Measurements from ENCODE around the gene PLEKHN1. TPM values are rescaled to one million over a fixed set of nuclear protein-coding genes. Genes with fewer than 3 reads are reported as not detected.

The PLEKHN1 gene
- total RNA-seq, result 1.4 and 2.0 TPM in 2 replicates

GRCh38 chr1:966135-966703, at the start of gene PLEKHN1:
TSS of gene PLEKHN1 (plus strand) at chr1:966482. CDS start at chr1:966532, 50 bp downstream.
- DNase-seq (ENCODE audit: extremely low read depth, low read depth, low spot score), result no peak

- DNase-seq (ENCODE audit: extremely low read depth, low read depth, low spot score), result no peak
Measured at GRCh38 chr1:917076-917459, 49.2 kb upstream of the PLEKHN1 start.

GRCh38 chr1:917466-918091, 48.7 kb upstream of the PLEKHN1 start:
- DNase-seq (ENCODE audit: extremely low read depth, low read depth, low spot score), result no peak

- DNase-seq (ENCODE audit: extremely low read depth, low read depth, low spot score), result no peak
Measured at GRCh38 chr1:918353-918752, 47.9 kb upstream of the PLEKHN1 start.

- no peak for DNase-seq (ENCODE audit: extremely low read depth, low read depth, low spot score)
Measured at GRCh38 chr1:918843-919242, 47.4 kb upstream of the PLEKHN1 start.

- DNase-seq (ENCODE audit: extremely low read depth, low read depth, low spot score), result no peak
Measured at GRCh38 chr1:919271-919872, 46.9 kb upstream of the PLEKHN1 start.

GRCh38 chr1:920010-920409, 46.3 kb upstream of the PLEKHN1 start:
- DNase-seq (ENCODE audit: extremely low read depth, low read depth, low spot score), result no peak

GRCh38 chr1:920521-920920, 45.8 kb upstream of the PLEKHN1 start:
- DNase-seq (ENCODE audit: extremely low read depth, low read depth, low spot score), result no peak

- no peak for DNase-seq (ENCODE audit: extremely low read depth, low read depth, low spot score)
Measured at GRCh38 chr1:921011-921837, 45.1 kb upstream of the PLEKHN1 start.

- DNase-seq (ENCODE audit: extremely low read depth, low read depth, low spot score), result no peak
Measured at GRCh38 chr1:923131-923990, 42.9 kb upstream of the PLEKHN1 start, which contains the start of gene SAMD11. TSS of gene SAMD11 (plus strand) at chr1:923923. CDS start at chr1:924432, 509 bp downstream.

- no peak for DNase-seq (ENCODE audit: extremely low read depth, low read depth, low spot score)
Measured at GRCh38 chr1:923991-924655, 42.2 kb upstream of the PLEKHN1 start.

GRCh38 chr1:924656-925560, 41.4 kb upstream of the PLEKHN1 start:
- no peak for DNase-seq (ENCODE audit: extremely low read depth, low read depth, low spot score)

GRCh38 chr1:925561-926421, 40.5 kb upstream of the PLEKHN1 start:
- DNase-seq (ENCODE audit: extremely low read depth, low read depth, low spot score), result no peak

- DNase-seq (ENCODE audit: extremely low read depth, low read depth, low spot score), result no peak
Measured at GRCh38 chr1:927234-927633, 39.0 kb upstream of the PLEKHN1 start.

GRCh38 chr1:927748-928147, 38.5 kb upstream of the PLEKHN1 start:
- no peak for DNase-seq (ENCODE audit: extremely low read depth, low read depth, low spot score)

GRCh38 chr1:928825-929661, 37.2 kb upstream of the PLEKHN1 start:
- no peak for DNase-seq (ENCODE audit: extremely low read depth, low read depth, low spot score)

Measured in glomerular endothelial cell (primary cell).